Left lung (tissue), 14 donors: ENCODE results near the gene PRAMEF10. TPM values are rescaled to one million over a fixed set of nuclear protein-coding genes. Genes with fewer than 3 reads are reported as not detected.
"Not testable (repeated sequence)": the region's sequence is repeated elsewhere in the genome, so short reads cannot be mapped to it uniquely, and the experiment has no call there.

Experiments used
- ATAC-seq: fragments of 200-7000 bp; cut with Tn5 transposase; one replicate; pipeline ENCODE4 v1.9.1; 2020; ENCODE audit warnings: moderate library complexity
- DNase-seq, 4 donors: peaks; one replicate each; pipeline ENCODE4 v3.0.0-alpha.2; 2013 to 2020
- H3K27ac ChIP-seq, 2 donors: fragments of 200-600 bp; sonication (generic) in 1 of 2; one replicate each; pipeline versions ENCODE4 v1.5.0 to v1.8.0; 2020 to 2021
- H3K27me3 ChIP-seq, 2 donors: fragments of 200-600 bp; sonication (generic) in 1 of 2; one replicate each; pipeline versions ENCODE4 v1.5.0 to v1.8.0; 2020 to 2021
- H3K36me3 ChIP-seq, 2 donors: fragments of 200-600 bp; sonication (generic) in 1 of 2; one replicate each; pipeline versions ENCODE4 v1.5.0 to v1.8.0; 2020 to 2021
- H3K4me1 ChIP-seq, 2 donors: fragments of 200-600 bp; one replicate each; pipeline ENCODE4 v1.8.0; 2021
- H3K4me3 ChIP-seq, 2 donors: fragments of 200-600 bp; sonication (generic) in 1 of 2; one replicate each; pipeline versions ENCODE4 v1.5.0 to v1.8.0; 2020 to 2021; ENCODE audit warnings: mild to moderate bottlenecking in 1 of 2
- H3K9me3 ChIP-seq, 2 donors: fragments of 200-600 bp; sonication (generic) in 1 of 2; one replicate each; pipeline versions ENCODE4 v1.5.0 to v1.8.0; 2020 to 2021
- intact Hi-C, 2 donors: fragments of 100-400 bp; cut with DNase I; formaldehyde crosslinking; loops; one replicate each; pipeline versions ENCODE4 v1.11.2 to v1.14.2; 2022
- long read RNA-seq, 12 donors: library from polyadenylated mRNA in 2 of 12; unstranded in 2 of 12; transcript quantifications; one replicate each; pipeline ENCODE4 v2.0.0 and lab custom pipeline, GENCODE V29; 2019 to 2026
- polyA plus RNA-seq, 6 donors: library from polyadenylated mRNA; unstranded; fragments of 120-200 nt; gene quantifications; one replicate each; pipeline ENCODE4 v1.2.1, GENCODE V29; 2013; ENCODE audit not compliant: insufficient read length in 6 of 6
- total RNA-seq, 2 donors: library from RNA; stranded (reverse); fragmentation: NEBNext Ultra II Directional; extraction: Animal tissue kit (Norgen Biotek cat#: 25700); gene quantifications; one replicate each; pipeline ENCODE4 v1.2.1, GENCODE V29; 2021
- donor health status: DM: no; HTN: yes; CAD: no.
- donor health status: DM: no; HTN: no; CAD: no.

The PRAMEF10 gene
- total RNA-seq (not detected), polyA plus RNA-seq (not detected)
- long read RNA-seq, donor 1: 0 reads
- long read RNA-seq, donor 2: 0 reads
- long read RNA-seq, donor 3: 0 reads
- long read RNA-seq, donor 4: 0 reads
- long read RNA-seq, donor 5: 0 reads
- long read RNA-seq, donor 6: 0 reads
- long read RNA-seq, donor 7: 0 reads
- long read RNA-seq, donor 8: 0 reads
- long read RNA-seq, donor 9: 0 reads
- long read RNA-seq, donor 10: 0 reads
- long read RNA-seq, donor 11: 0 reads
- long read RNA-seq, donor 12: 0 reads

GRCh38 chr1:12898170-12898569 is at the start of gene PRAMEF10:
Gene PRAMEF10, minus strand, starts transcription at chr1:12898270. Its CDS starts 2,423 bp downstream, at chr1:12895847.
- H3K36me3 ChIP-seq, H3K9me3 ChIP-seq, H3K27me3 ChIP-seq, H3K27ac ChIP-seq, H3K4me3 ChIP-seq, ATAC-seq, intact Hi-C loops, H3K4me1 ChIP-seq, DNase-seq: not testable (repeated sequence)

- H3K4me3 ChIP-seq, DNase-seq, H3K4me1 ChIP-seq, H3K9me3 ChIP-seq, H3K36me3 ChIP-seq, H3K27me3 ChIP-seq, H3K27ac ChIP-seq, ATAC-seq, intact Hi-C loops: not testable (repeated sequence)
These were observed 49.4 kb upstream of the PRAMEF10 start, which contains the start of gene PRAMEF6 for GRCh38 chr1:12947480-12947879. Gene PRAMEF6, minus strand, starts transcription at chr1:12947580. Its CDS starts 5,062 bp downstream, at chr1:12942518.

- H3K27me3 ChIP-seq, H3K4me3 ChIP-seq, H3K9me3 ChIP-seq, DNase-seq, H3K27ac ChIP-seq, H3K4me1 ChIP-seq, intact Hi-C loops, H3K36me3 ChIP-seq: not testable (repeated sequence)
- peak; percentile 59 for ATAC-seq
These were observed 26.3 kb upstream of the PRAMEF10 start for GRCh38 chr1:12924368-12924767.

- intact Hi-C loops, DNase-seq, ATAC-seq, H3K27me3 ChIP-seq, H3K36me3 ChIP-seq, H3K27ac ChIP-seq, H3K4me3 ChIP-seq, H3K4me1 ChIP-seq, H3K9me3 ChIP-seq: not testable (repeated sequence)
These were observed 23.7 kb upstream of the PRAMEF10 start for GRCh38 chr1:12921749-12922148.

- H3K36me3 ChIP-seq, DNase-seq, H3K4me1 ChIP-seq, H3K9me3 ChIP-seq, H3K4me3 ChIP-seq, ATAC-seq, H3K27ac ChIP-seq, H3K27me3 ChIP-seq, intact Hi-C loops: not testable (repeated sequence)
These were observed 18.2 kb upstream of the PRAMEF10 start, which contains the start of gene PRAMEF7 for GRCh38 chr1:12916310-12916709. Gene PRAMEF7, plus strand, starts transcription at chr1:12916610. Its CDS starts 1,083 bp downstream, at chr1:12917693.

GRCh38 chr1:12903793-12904572 is 5.9 kb upstream of the PRAMEF10 start:
- H3K27me3 ChIP-seq, H3K27ac ChIP-seq, H3K36me3 ChIP-seq, H3K4me3 ChIP-seq, DNase-seq, H3K4me1 ChIP-seq, H3K9me3 ChIP-seq, ATAC-seq, intact Hi-C loops: not testable (repeated sequence)

- ATAC-seq, H3K27me3 ChIP-seq, H3K4me1 ChIP-seq, H3K4me3 ChIP-seq, H3K27ac ChIP-seq, DNase-seq, intact Hi-C loops, H3K9me3 ChIP-seq, H3K36me3 ChIP-seq: not testable (repeated sequence)
These were observed 1.1 kb upstream of the PRAMEF10 start for GRCh38 chr1:12899186-12899585.

- H3K4me1 ChIP-seq, H3K9me3 ChIP-seq, H3K27ac ChIP-seq, ATAC-seq, H3K36me3 ChIP-seq, H3K27me3 ChIP-seq, H3K4me3 ChIP-seq, DNase-seq, intact Hi-C loops: not testable (repeated sequence)
These were observed 12.0 kb downstream of the PRAMEF10 start, which contains the start of gene PRAMEF4 for GRCh38 chr1:12886101-12886500. Gene PRAMEF4, minus strand, starts transcription at chr1:12886201. Its CDS starts 2,807 bp downstream, at chr1:12883394.

GRCh38 chr1:12878453-12878852 is 19.6 kb downstream of the PRAMEF10 start:
- H3K27me3 ChIP-seq, DNase-seq, H3K4me3 ChIP-seq, intact Hi-C loops, H3K9me3 ChIP-seq, H3K4me1 ChIP-seq, ATAC-seq, H3K27ac ChIP-seq, H3K36me3 ChIP-seq: not testable (repeated sequence)

- H3K4me1 ChIP-seq, ATAC-seq, intact Hi-C loops: not testable (repeated sequence)
These were observed 34.8 kb downstream of the PRAMEF10 start for GRCh38 chr1:12863131-12863880.

GRCh38 chr1:12856786-12857185 is 41.3 kb downstream of the PRAMEF10 start, which contains the start of gene PRAMEF2:
Gene PRAMEF2, plus strand, starts transcription at chr1:12857086. Its CDS starts 1,924 bp downstream, at chr1:12859010.
- H3K27ac ChIP-seq, ATAC-seq, H3K27me3 ChIP-seq, H3K36me3 ChIP-seq, intact Hi-C loops, H3K9me3 ChIP-seq, H3K4me3 ChIP-seq, DNase-seq, H3K4me1 ChIP-seq: not testable (repeated sequence)

More at GRCh38 chr1:12863131-12863880, 34.8 kb downstream of the PRAMEF10 start:
- not testable (repeated sequence) for H3K9me3 ChIP-seq, H3K36me3 ChIP-seq, H3K4me3 ChIP-seq, H3K27ac ChIP-seq, DNase-seq, H3K27me3 ChIP-seq
